CD1c-positive myeloid dendritic cell (primary cell): Measurements from ENCODE around the gene KCNJ6.
"Not testable (repeated sequence)": the region's sequence is repeated elsewhere in the genome, so short reads cannot be mapped to it uniquely, and the experiment has no call there.

Source experiments
- DNase-seq: peaks from one replicate; pipeline ENCODE4 v3.0.0-alpha.2; 2016; ENCODE audit errors: extremely low spot score

Gene KCNJ6

GRCh38 chr21:37780991-37781983 is 135.0 kb downstream of the KCNJ6 start:
- no peak for DNase-seq

DNA sequence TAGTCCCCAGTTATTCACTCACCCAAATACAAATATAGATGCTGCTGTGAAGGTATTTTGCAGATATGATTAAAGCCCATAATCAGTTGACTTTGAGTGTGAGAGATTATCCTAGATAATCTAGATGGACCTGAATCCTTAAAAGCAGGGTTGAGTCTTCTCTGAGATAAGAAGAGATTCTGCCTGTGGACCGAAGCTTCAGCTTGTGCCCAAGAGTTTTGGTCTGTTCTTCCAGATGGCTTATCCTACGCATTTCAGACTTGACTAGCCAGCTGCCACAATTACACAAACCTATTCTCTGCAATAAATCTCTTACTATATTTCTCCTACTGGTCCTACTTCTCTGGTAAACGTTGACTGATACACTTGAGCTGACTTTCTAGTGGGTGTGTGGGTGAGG is 145.1 kb downstream of the KCNJ6 start:
- DNase-seq: no peak

- DNase-seq: no peak
These were observed 145.8 kb downstream of the KCNJ6 start for GRCh38 chr21:37770461-37770860.

DNA sequence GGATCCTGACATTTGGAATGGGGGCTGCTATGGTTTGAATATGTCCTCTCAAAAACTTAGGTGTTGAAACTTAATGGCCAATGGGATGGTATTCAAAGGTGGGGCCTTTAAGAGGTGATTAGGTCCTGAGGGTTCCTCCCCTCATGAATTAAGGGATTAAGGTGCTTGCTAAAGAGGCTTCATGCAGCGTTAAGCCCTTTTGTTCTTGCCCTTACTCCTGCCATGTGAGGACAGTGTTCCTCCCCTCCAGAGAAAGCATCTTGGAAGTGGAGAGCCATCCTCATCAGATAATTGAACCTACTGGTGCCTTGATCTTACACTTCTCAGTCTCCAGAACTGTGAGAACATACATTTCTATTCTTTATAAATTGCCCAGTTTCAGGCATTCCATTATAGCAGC is 146.6 kb downstream of the KCNJ6 start:
- no peak for DNase-seq

- no peak for DNase-seq
These were observed 148.3 kb downstream of the KCNJ6 start for GRCh38 chr21:37767984-37768383.

DNA sequence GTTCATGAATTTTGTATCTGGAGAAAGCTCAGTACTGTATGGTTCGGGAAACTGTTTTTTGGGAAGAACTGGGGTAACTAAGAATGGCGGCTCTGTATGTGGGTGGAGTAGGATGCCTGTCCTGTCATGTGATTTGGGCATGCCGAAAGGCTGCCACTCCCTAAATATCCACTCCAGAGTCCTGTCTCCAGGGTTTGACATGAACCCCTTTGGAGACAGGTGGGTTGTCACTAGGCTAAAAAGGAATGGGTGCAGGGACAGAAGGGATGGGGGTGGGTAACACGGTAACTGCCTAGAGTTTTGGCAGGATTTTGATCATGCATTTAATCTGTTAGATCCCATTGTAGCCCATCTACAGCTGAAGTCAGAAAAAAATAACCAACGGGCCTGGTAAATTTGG is 150.1 kb downstream of the KCNJ6 start:
- DNase-seq: no peak

GRCh38 chr21:37765221-37765900 is 150.9 kb downstream of the KCNJ6 start:
- DNase-seq: no peak

DNA sequence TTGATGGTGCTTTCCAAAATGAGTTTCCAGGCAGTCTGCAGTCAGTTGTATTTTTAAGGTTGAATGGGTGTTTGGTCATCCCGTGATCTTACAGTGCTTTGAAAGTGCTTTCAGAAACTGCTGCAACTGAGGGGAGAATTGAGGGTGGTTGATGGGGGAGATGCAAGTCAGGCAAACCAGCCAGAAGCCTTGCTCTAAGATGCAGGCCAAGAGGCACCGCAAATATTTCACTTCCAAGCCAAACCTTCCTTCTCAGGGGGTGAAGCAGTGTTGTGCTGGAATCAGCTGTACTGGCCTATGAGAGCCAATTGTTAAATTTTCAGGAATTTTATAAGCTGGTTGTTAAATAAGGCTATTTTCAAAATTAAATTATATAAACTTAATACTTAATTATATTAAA is 151.6 kb downstream of the KCNJ6 start:
- no peak for DNase-seq

- no peak for DNase-seq
These were observed 153.0 kb downstream of the KCNJ6 start for GRCh38 chr21:37763298-37763697.

DNA sequence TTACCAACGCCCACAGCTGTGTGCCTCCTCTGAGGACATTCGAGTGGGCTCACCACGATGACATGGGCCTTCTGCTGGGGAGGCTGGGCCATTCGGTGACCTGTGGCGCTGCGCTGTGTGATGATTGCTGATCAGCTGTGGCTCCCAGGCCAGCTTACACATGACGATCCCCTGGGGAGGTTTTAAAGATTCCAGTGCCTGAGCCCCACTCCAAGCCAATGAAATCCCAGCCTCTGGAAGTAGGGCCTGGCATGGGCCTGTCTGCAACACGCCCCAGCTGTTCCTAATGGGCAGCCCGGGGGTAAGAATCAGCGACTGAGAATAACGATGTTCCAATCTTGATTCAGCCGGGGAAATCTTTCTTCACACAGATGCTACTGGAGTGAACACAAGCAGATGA is 153.7 kb downstream of the KCNJ6 start:
- no peak for DNase-seq

GRCh38 chr21:37761406-37761805 is 154.9 kb downstream of the KCNJ6 start:
- DNase-seq: not testable (repeated sequence)

DNA sequence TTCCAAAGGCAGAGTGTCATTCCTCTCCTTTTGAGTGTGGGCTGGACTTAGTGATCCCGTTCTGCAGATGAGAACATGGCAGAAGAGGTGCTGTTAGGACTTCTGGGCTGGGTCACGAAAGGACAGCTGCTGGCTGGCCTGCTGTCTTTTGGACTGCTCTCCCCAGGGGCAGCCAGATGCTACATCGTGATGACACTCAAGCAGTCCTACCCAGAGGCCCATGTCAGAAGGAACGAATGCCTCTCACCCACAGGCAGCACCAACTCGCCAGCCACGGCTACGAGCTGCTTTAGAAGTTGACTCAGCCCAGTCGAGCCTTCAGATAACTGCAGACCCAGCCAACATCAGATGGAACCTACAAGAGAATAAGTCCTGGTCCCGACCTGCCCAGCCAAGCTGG is 156.5 kb downstream of the KCNJ6 start:
- no peak for DNase-seq

- peak; percentile 25 for DNase-seq
These were observed 157.3 kb downstream of the KCNJ6 start for GRCh38 chr21:37758982-37759381.

DNA sequence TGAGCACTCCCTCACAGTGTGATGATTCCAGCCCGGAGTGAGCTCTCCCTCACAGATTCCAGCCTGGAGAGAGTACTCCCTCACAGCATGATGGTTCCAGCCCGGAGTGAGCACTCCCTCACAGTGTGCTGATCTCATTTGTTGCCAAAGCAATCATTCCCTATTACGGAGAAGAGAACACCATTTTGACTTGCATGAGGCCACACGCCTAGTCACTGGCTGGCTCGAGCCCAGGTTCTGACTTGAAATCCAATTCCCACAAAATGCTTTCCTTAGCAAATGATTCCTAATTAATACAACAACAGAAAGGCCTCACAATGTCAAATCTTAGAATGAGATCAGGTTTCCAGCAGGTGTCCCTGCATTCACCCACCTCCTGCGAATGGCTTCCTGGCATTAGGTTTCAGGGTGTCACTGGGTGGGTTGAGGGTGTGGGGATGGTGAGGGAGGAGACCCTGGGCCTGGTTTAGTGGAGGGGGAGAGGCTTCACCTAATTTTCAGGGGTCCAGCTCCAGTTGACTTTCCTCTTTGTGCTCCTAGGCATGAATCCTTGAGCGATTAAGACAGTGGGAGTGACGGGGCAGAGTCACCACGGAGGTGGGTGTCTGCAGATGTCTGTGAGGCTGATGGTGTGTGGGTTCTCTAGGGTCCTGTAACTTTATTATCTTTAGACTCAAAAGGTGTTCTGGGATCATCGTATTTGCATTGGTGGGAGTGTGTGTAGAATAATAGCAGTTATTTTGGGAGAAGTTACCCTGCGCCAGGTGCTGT is 158.5 kb downstream of the KCNJ6 start:
- DNase-seq: no peak

GRCh38 chr21:37753122-37753599 is 163.1 kb downstream of the KCNJ6 start:
- no peak for DNase-seq

- no peak for DNase-seq
These were observed 164.8 kb downstream of the KCNJ6 start for GRCh38 chr21:37751268-37751975.

- no peak for DNase-seq
These were observed 167.1 kb downstream of the KCNJ6 start for GRCh38 chr21:37749132-37749531.

DNA sequence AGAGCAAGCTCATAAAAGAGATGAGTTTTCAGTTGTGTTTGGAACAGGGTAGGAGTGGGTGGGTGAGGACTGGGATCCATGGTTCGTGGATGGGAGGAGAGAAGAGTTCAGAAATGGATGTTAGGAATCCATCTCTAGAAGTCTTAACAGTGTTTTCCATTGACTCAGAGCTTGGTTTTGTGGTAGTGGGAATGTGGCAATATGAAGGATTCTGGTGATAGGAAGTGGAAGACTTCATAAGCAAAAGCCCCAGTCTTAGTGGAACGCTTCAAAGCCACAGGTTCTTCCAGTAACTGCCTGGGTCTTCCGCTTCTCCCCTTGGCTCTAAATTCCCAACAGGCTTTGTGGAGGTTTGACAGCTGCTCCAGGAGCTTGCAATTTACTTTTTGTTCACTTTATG is 167.9 kb downstream of the KCNJ6 start:
- DNase-seq: no peak

- no peak for DNase-seq
These were observed 169.4 kb downstream of the KCNJ6 start for GRCh38 chr21:37746849-37747248.

DNA sequence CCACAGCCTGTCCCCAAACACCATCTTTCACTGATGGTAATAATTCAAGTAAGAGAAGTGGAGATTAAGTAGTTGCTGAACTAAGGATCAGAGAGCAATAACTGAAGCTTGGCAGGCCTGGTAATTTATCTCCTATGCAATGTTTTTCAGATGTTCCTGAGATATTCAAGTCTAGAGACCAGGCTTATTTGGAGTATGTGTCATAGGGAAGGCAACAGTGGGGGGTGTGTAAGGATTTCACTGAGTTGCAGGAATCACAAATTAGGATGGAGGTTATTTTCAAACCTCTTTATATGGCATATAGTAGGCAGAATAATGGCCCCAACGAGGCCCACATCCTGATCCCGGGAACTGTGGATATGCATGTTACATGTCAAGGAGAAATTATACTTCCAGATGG is 171.7 kb downstream of the KCNJ6 start:
- DNase-seq: no peak

- DNase-seq: no peak
These were observed 173.7 kb downstream of the KCNJ6 start for GRCh38 chr21:37742532-37742931.
